A549 (cell line): Measurements from ENCODE around the gene UBE2H.

ENCODE experiments used
- EP300 ChIP-seq, 2 experiments: fragments of >200 bp; sonication (Bioruptor Twin); formaldehyde crosslinking; IDR thresholded peaks; 2 replicates in 1 of 2; 3 replicates in 1 of 2; pipeline ENCODE4 v1.6.1; 2016 to 2017
- KDM5A ChIP-seq: fragments of 200-600 bp; sonication (generic); IDR thresholded peaks from 2 replicates; pipeline ENCODE4 v1.6.1; 2016; ENCODE audit warnings: antibody characterized with exemption, mild to moderate bottlenecking
- NFE2L2 ChIP-seq: fragments of 150-350 bp; conservative IDR thresholded peaks from 2 replicates; pipeline ENCODE4 v1.6.1; 2014; ENCODE audit warnings: low read length
- POLR2A ChIP-seq: IDR thresholded peaks from 2 replicates; pipeline ENCODE4 v1.6.1; 2012; ENCODE audit warnings: mild to moderate bottlenecking, low read length
- TF ChIP-seq, protein P1 (sequence below): fragments of 200-600 bp; sonication (generic); IDR thresholded peaks from 2 replicates; pipeline ENCODE4 v1.6.1; 2016; ENCODE audit warnings: antibody characterized with exemption, mild to moderate bottlenecking, moderate library complexity
- TF ChIP-seq, protein P2 (sequence below): fragments of >200 bp; sonication (Bioruptor Twin); formaldehyde crosslinking; IDR thresholded peaks from 3 replicates; pipeline ENCODE4 v1.5.1; 2016
- TF ChIP-seq, protein P3 (sequence below): fragments of 450-650 bp; IDR thresholded peaks from 2 replicates; pipeline ENCODE4 v1.6.1; 2014; ENCODE audit warnings: antibody characterized with exemption

DNA sequence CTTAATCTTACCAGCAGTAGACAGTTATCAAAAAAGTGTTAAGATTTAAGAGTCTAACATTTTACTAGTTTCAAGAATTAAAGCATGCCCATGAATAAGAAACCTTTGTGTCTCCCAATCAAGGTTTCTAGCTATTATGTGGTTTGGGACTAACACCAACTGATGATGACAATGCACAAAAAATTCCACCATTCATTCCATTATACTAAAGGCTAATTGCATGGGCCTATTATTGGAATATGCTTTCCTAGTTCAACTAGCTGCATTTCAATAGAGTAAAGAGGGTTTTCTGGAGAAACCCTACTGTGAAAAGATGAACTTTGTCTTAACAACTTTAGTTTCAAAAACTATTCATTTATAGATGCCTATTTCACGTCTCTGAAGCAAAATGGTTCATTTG lies 44.6 kb downstream of the UBE2H start:
- TF ChIP-seq NFE2L2 (no peak), EP300 (IDR thresholded peaks at IDR 0.05) (no peak), POLR2A (no peak), KDM5A (no peak)
- TF ChIP-seq, protein P1, sequence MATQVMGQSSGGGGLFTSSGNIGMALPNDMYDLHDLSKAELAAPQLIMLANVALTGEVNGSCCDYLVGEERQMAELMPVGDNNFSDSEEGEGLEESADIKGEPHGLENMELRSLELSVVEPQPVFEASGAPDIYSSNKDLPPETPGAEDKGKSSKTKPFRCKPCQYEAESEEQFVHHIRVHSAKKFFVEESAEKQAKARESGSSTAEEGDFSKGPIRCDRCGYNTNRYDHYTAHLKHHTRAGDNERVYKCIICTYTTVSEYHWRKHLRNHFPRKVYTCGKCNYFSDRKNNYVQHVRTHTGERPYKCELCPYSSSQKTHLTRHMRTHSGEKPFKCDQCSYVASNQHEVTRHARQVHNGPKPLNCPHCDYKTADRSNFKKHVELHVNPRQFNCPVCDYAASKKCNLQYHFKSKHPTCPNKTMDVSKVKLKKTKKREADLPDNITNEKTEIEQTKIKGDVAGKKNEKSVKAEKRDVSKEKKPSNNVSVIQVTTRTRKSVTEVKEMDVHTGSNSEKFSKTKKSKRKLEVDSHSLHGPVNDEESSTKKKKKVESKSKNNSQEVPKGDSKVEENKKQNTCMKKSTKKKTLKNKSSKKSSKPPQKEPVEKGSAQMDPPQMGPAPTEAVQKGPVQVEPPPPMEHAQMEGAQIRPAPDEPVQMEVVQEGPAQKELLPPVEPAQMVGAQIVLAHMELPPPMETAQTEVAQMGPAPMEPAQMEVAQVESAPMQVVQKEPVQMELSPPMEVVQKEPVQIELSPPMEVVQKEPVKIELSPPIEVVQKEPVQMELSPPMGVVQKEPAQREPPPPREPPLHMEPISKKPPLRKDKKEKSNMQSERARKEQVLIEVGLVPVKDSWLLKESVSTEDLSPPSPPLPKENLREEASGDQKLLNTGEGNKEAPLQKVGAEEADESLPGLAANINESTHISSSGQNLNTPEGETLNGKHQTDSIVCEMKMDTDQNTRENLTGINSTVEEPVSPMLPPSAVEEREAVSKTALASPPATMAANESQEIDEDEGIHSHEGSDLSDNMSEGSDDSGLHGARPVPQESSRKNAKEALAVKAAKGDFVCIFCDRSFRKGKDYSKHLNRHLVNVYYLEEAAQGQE: no peak
- TF ChIP-seq, protein P2, sequence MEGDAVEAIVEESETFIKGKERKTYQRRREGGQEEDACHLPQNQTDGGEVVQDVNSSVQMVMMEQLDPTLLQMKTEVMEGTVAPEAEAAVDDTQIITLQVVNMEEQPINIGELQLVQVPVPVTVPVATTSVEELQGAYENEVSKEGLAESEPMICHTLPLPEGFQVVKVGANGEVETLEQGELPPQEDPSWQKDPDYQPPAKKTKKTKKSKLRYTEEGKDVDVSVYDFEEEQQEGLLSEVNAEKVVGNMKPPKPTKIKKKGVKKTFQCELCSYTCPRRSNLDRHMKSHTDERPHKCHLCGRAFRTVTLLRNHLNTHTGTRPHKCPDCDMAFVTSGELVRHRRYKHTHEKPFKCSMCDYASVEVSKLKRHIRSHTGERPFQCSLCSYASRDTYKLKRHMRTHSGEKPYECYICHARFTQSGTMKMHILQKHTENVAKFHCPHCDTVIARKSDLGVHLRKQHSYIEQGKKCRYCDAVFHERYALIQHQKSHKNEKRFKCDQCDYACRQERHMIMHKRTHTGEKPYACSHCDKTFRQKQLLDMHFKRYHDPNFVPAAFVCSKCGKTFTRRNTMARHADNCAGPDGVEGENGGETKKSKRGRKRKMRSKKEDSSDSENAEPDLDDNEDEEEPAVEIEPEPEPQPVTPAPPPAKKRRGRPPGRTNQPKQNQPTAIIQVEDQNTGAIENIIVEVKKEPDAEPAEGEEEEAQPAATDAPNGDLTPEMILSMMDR: no peak
- TF ChIP-seq, protein P3, sequence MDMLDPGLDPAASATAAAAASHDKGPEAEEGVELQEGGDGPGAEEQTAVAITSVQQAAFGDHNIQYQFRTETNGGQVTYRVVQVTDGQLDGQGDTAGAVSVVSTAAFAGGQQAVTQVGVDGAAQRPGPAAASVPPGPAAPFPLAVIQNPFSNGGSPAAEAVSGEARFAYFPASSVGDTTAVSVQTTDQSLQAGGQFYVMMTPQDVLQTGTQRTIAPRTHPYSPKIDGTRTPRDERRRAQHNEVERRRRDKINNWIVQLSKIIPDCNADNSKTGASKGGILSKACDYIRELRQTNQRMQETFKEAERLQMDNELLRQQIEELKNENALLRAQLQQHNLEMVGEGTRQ: no peak
